ELR (cell line): ENCODE results near the gene SPEM1.
A peak's percentile ranks its signal among the peaks of the same experiment; 100 is the strongest.
"Not testable (repeated sequence)": the region's sequence is repeated elsewhere in the genome, so short reads cannot be mapped to it uniquely, and the experiment has no call there.

Source experiments
- DNase-seq: peaks from one replicate; pipeline ENCODE4 v3.0.0-alpha.2; 2015; ENCODE audit warnings: low read depth

The SPEM1 gene

GRCh38 chr17:7441266-7441665, 21.1 kb downstream of the SPEM1 start:
- no peak for DNase-seq

- no peak for DNase-seq
Observed at GRCh38 chr17:7442142-7442541, 22.0 kb downstream of the SPEM1 start.

GRCh38 chr17:7443499-7444485, 23.7 kb downstream of the SPEM1 start:
- DNase-seq = peak; percentile 62

- DNase-seq = peak; percentile 62
Observed at GRCh38 chr17:7444682-7445618, 24.8 kb downstream of the SPEM1 start, which contains the start of gene CHRNB1. TSS of gene CHRNB1 (plus strand) at chr17:7445061. CDS start at chr17:7445128, 67 bp downstream.

- DNase-seq = no peak
Observed at GRCh38 chr17:7445619-7445968, 25.5 kb downstream of the SPEM1 start.

- no peak for DNase-seq
Observed at GRCh38 chr17:7448461-7448860, 28.3 kb downstream of the SPEM1 start.

GRCh38 chr17:7459961-7460545, 39.9 kb downstream of the SPEM1 start:
- DNase-seq = no peak

GRCh38 chr17:7460850-7461660, 40.9 kb downstream of the SPEM1 start:
- DNase-seq = no peak

GRCh38 chr17:7462474-7463371, 42.6 kb downstream of the SPEM1 start:
- no peak for DNase-seq

- DNase-seq = no peak
Observed at GRCh38 chr17:7463372-7463846, 43.3 kb downstream of the SPEM1 start.

GRCh38 chr17:7464081-7464480, 44.0 kb downstream of the SPEM1 start:
- DNase-seq = no peak

GRCh38 chr17:7465597-7466275, 45.6 kb downstream of the SPEM1 start:
- no peak for DNase-seq

- no peak for DNase-seq
Observed at GRCh38 chr17:7466318-7466638, 46.2 kb downstream of the SPEM1 start.

- DNase-seq = peak; percentile 68
Observed at GRCh38 chr17:7466639-7467341, 46.7 kb downstream of the SPEM1 start.

- DNase-seq = no peak
Observed at GRCh38 chr17:7467498-7467897, 47.4 kb downstream of the SPEM1 start.

GRCh38 chr17:7468290-7468689, 48.2 kb downstream of the SPEM1 start:
- DNase-seq = no peak

GRCh38 chr17:7468804-7469389, 48.8 kb downstream of the SPEM1 start:
- no peak for DNase-seq

GRCh38 chr17:7469843-7470242, 49.7 kb downstream of the SPEM1 start:
- not testable (repeated sequence) for DNase-seq
